Urothelium cell line (cell line): Measurements from ENCODE around the gene ZDHHC14.
"Not testable (repeated sequence)": the region's sequence is repeated elsewhere in the genome, so short reads cannot be mapped to it uniquely, and the experiment has no call there.

Experiments used
- DNase-seq: peaks from one replicate; pipeline ENCODE4 v3.0.0; 2011; ENCODE audit warnings: low spot score, mixed read lengths
- FAIRE-seq: peaks from 2 replicates; lab custom pipeline; 2011; peaks lifted over from hg19 to GRCh38; lab: Jason Lieb, UNC

The ZDHHC14 gene

GRCh38 chr6:157672726-157673412, 291.9 kb downstream of the ZDHHC14 start:
- DNase-seq (no peak), FAIRE-seq (no peak)

GRCh38 chr6:157673596-157673995, 292.6 kb downstream of the ZDHHC14 start:
- FAIRE-seq (no peak), DNase-seq (no peak)

GRCh38 chr6:157674061-157674460, 293.1 kb downstream of the ZDHHC14 start:
- DNase-seq = no peak
- no peak for FAIRE-seq

GRCh38 chr6:157675831-157676230, 294.8 kb downstream of the ZDHHC14 start:
- no peak for DNase-seq
- FAIRE-seq = no peak

GRCh38 chr6:157676241-157676640, 295.3 kb downstream of the ZDHHC14 start:
- DNase-seq (no peak), FAIRE-seq (no peak)

- FAIRE-seq = no peak
- DNase-seq = no peak
Observed at GRCh38 chr6:157677235-157677634, 296.2 kb downstream of the ZDHHC14 start.

- FAIRE-seq (peak; percentile 37), DNase-seq (no peak)
Observed at GRCh38 chr6:157679605-157680580, 298.9 kb downstream of the ZDHHC14 start.

- FAIRE-seq (no peak), DNase-seq (no peak)
Observed at GRCh38 chr6:157681041-157681650, 300.2 kb downstream of the ZDHHC14 start.

- DNase-seq (peak; percentile 27), FAIRE-seq (no peak)
Observed at GRCh38 chr6:157682856-157683481, 302.0 kb downstream of the ZDHHC14 start.

GRCh38 chr6:157683707-157684106, 302.7 kb downstream of the ZDHHC14 start:
- no peak for DNase-seq
- FAIRE-seq = no peak

- DNase-seq (no peak), FAIRE-seq (no peak)
Observed at GRCh38 chr6:157684620-157685299, 303.8 kb downstream of the ZDHHC14 start.

GRCh38 chr6:157685596-157686280, 304.7 kb downstream of the ZDHHC14 start:
- no peak for DNase-seq
- FAIRE-seq = no peak

GRCh38 chr6:157688275-157688959, 307.4 kb downstream of the ZDHHC14 start:
- DNase-seq (no peak), FAIRE-seq (no peak)

- DNase-seq (no peak), FAIRE-seq (no peak)
Observed at GRCh38 chr6:157688960-157689599, 308.1 kb downstream of the ZDHHC14 start.

- DNase-seq (no peak), FAIRE-seq (no peak)
Observed at GRCh38 chr6:157689875-157690274, 308.9 kb downstream of the ZDHHC14 start.

- FAIRE-seq = no peak
Observed at GRCh38 chr6:157690441-157691210, 309.6 kb downstream of the ZDHHC14 start.

GRCh38 chr6:157691621-157692020, 310.6 kb downstream of the ZDHHC14 start:
- peak; percentile 13 for FAIRE-seq
- DNase-seq = not testable (repeated sequence)

More at GRCh38 chr6:157690441-157691210, 309.6 kb downstream of the ZDHHC14 start:
- no peak for DNase-seq

- no peak for DNase-seq
- FAIRE-seq = no peak
Observed at GRCh38 chr6:157693867-157694266, 312.9 kb downstream of the ZDHHC14 start.
